Measurements from ENCODE around the gene ANKZF1. TPM values are rescaled to one million over a fixed set of nuclear protein-coding genes. Genes with fewer than 3 reads are reported as not detected.
"Not testable (repeated sequence)": the region's sequence is repeated elsewhere in the genome, so short reads cannot be mapped to it uniquely, and the experiment has no call there.

Gene ANKZF1
- polyA plus RNA-seq, 2 donors = 20.4 to 40.7 TPM

- no peaks in the 10 kb centered on the region for H3K4me1 ChIP-seq (ENCODE audit: control insufficient read depth in 2 of 2, insufficient read depth in 2 of 2, low read length in 1 of 2)
- no peaks in the 10 kb centered on the region for H3K27me3 ChIP-seq (ENCODE audit: control insufficient read depth in 1 of 2, insufficient read depth in 2 of 2, low read length in 2 of 2)
- no peaks in the 10 kb centered on the region for H3K9me3 ChIP-seq (ENCODE audit: control insufficient read depth in 2 of 2, insufficient read depth in 1 of 2, low read depth in 1 of 2, low read length in 1 of 2)
- no peak overlapping the region for H3K4me3 ChIP-seq (ENCODE audit: low read depth in 1 of 2, low read length in 2 of 2)
- 84 to 86% methylated on average over 12 of the region's 12 CpGs for WGBS, 2 donors
- H3K27ac ChIP-seq (ENCODE audit: low read depth in 2 of 2, low read length in 1 of 2) = no peak overlapping the region
- H3K36me3 ChIP-seq (ENCODE audit: control insufficient read depth in 2 of 2, insufficient read depth in 2 of 2, low read length in 1 of 2) = no peaks in the 10 kb centered on the region
Observed at GRCh38 chr2:219199470-219200211, 30.0 kb upstream of the ANKZF1 start.

GRCh38 chr2:219200502-219201326 is 28.9 kb upstream of the ANKZF1 start:
- not testable (repeated sequence) for H3K27ac ChIP-seq (ENCODE audit: low read depth in 2 of 2, low read length in 1 of 2); H3K4me1 ChIP-seq (ENCODE audit: control insufficient read depth in 2 of 2, insufficient read depth in 2 of 2, low read length in 1 of 2); H3K4me3 ChIP-seq (ENCODE audit: low read depth in 1 of 2, low read length in 2 of 2); H3K9me3 ChIP-seq (ENCODE audit: control insufficient read depth in 2 of 2, insufficient read depth in 1 of 2, low read depth in 1 of 2, low read length in 1 of 2); H3K36me3 ChIP-seq (ENCODE audit: control insufficient read depth in 2 of 2, insufficient read depth in 2 of 2, low read length in 1 of 2); H3K27me3 ChIP-seq (ENCODE audit: control insufficient read depth in 1 of 2, insufficient read depth in 2 of 2, low read length in 2 of 2)
- WGBS, 2 donors = 77 to 81% methylated on average over 24 to 25 of the region's 26 CpGs

GRCh38 chr2:219201331-219201730 is 28.3 kb upstream of the ANKZF1 start:
- H3K4me3 ChIP-seq (ENCODE audit: low read depth in 1 of 2, low read length in 2 of 2); H3K27ac ChIP-seq (ENCODE audit: low read depth in 2 of 2, low read length in 1 of 2); H3K27me3 ChIP-seq (ENCODE audit: control insufficient read depth in 1 of 2, insufficient read depth in 2 of 2, low read length in 2 of 2); H3K36me3 ChIP-seq (ENCODE audit: control insufficient read depth in 2 of 2, insufficient read depth in 2 of 2, low read length in 1 of 2); H3K4me1 ChIP-seq (ENCODE audit: control insufficient read depth in 2 of 2, insufficient read depth in 2 of 2, low read length in 1 of 2); H3K9me3 ChIP-seq (ENCODE audit: control insufficient read depth in 2 of 2, insufficient read depth in 1 of 2, low read depth in 1 of 2, low read length in 1 of 2): not testable (repeated sequence)
- WGBS, 2 donors = 86 to 89% methylated on average over 14 to 21 of the region's 21 CpGs

GRCh38 chr2:219204425-219205164 is 25.0 kb upstream of the ANKZF1 start:
- Histone ChIP-seq H3K27me3 (ENCODE audit: control insufficient read depth in 1 of 2, insufficient read depth in 2 of 2, low read length in 2 of 2) (no peaks in the 10 kb centered on the region), H3K4me1 (ENCODE audit: control insufficient read depth in 2 of 2, insufficient read depth in 2 of 2, low read length in 1 of 2) (peaks cover 0 to 13% of the 10 kb centered on the region in 2 donors), H3K9me3 (ENCODE audit: control insufficient read depth in 2 of 2, insufficient read depth in 1 of 2, low read depth in 1 of 2, low read length in 1 of 2) (no peaks in the 10 kb centered on the region), H3K4me3 (ENCODE audit: low read depth in 1 of 2, low read length in 2 of 2) (no peak overlapping the region), H3K27ac (ENCODE audit: low read depth in 2 of 2, low read length in 1 of 2) (no peak overlapping the region), H3K36me3 (ENCODE audit: control insufficient read depth in 2 of 2, insufficient read depth in 2 of 2, low read length in 1 of 2) (peaks cover 0 to 13% of the 10 kb centered on the region in 2 donors)
- WGBS, 2 donors = 92 to 93% methylated on average over 7 of the region's 7 CpGs

- WGBS, 2 donors = 85 to 86% methylated on average over 5 of the region's 5 CpGs
- Histone ChIP-seq H3K4me1 (ENCODE audit: control insufficient read depth in 2 of 2, insufficient read depth in 2 of 2, low read length in 1 of 2) (peaks cover 0 to 13% of the 10 kb centered on the region in 2 donors), H3K9me3 (ENCODE audit: control insufficient read depth in 2 of 2, insufficient read depth in 1 of 2, low read depth in 1 of 2, low read length in 1 of 2) (no peaks in the 10 kb centered on the region), H3K36me3 (ENCODE audit: control insufficient read depth in 2 of 2, insufficient read depth in 2 of 2, low read length in 1 of 2) (peaks cover 0 to 17% of the 10 kb centered on the region in 2 donors), H3K27ac (ENCODE audit: low read depth in 2 of 2, low read length in 1 of 2) (no peak overlapping the region), H3K27me3 (ENCODE audit: control insufficient read depth in 1 of 2, insufficient read depth in 2 of 2, low read length in 2 of 2) (no peaks in the 10 kb centered on the region), H3K4me3 (ENCODE audit: low read depth in 1 of 2, low read length in 2 of 2) (no peak overlapping the region)
Observed at GRCh38 chr2:219205165-219205538, 24.5 kb upstream of the ANKZF1 start.

- peak overlapping the region; percentile 71 to 75 for H3K4me3 ChIP-seq (ENCODE audit: low read depth in 1 of 2, low read length in 2 of 2)
- H3K36me3 ChIP-seq (ENCODE audit: control insufficient read depth in 2 of 2, insufficient read depth in 2 of 2, low read length in 1 of 2) = peaks cover 4 to 25% of the 10 kb centered on the region in 2 donors
- 15 to 16% methylated on average over 7 of the region's 7 CpGs for WGBS, 2 donors
- no peaks in the 10 kb centered on the region for H3K9me3 ChIP-seq (ENCODE audit: control insufficient read depth in 2 of 2, insufficient read depth in 1 of 2, low read depth in 1 of 2, low read length in 1 of 2)
- H3K27ac ChIP-seq (ENCODE audit: low read depth in 2 of 2, low read length in 1 of 2) = peak overlapping the region; percentile 98
- H3K27me3 ChIP-seq (ENCODE audit: control insufficient read depth in 1 of 2, insufficient read depth in 2 of 2, low read length in 2 of 2) = no peaks in the 10 kb centered on the region
- H3K4me1 ChIP-seq (ENCODE audit: control insufficient read depth in 2 of 2, insufficient read depth in 2 of 2, low read length in 1 of 2) = peaks cover 0 to 13% of the 10 kb centered on the region in 2 donors
Observed at GRCh38 chr2:219205981-219206327, 23.7 kb upstream of the ANKZF1 start.

GRCh38 chr2:219206328-219207133 is 23.1 kb upstream of the ANKZF1 start, which contains the start of gene ZFAND2B:
Gene ZFAND2B, plus strand, starts transcription at chr2:219206782. Its CDS starts 206 bp downstream, at chr2:219206988.
- H3K9me3 ChIP-seq (ENCODE audit: control insufficient read depth in 2 of 2, insufficient read depth in 1 of 2, low read depth in 1 of 2, low read length in 1 of 2) = no peaks in the 10 kb centered on the region
- peak within 1 kb of the TSS; percentile 71 to 75 for H3K4me3 ChIP-seq (ENCODE audit: low read depth in 1 of 2, low read length in 2 of 2)
- peaks cover 5 to 27% of the 10 kb centered on the region in 2 donors for H3K36me3 ChIP-seq (ENCODE audit: control insufficient read depth in 2 of 2, insufficient read depth in 2 of 2, low read length in 1 of 2)
- H3K27me3 ChIP-seq (ENCODE audit: control insufficient read depth in 1 of 2, insufficient read depth in 2 of 2, low read length in 2 of 2) = no peaks in the 10 kb centered on the region
- WGBS, 2 donors = 0 to 1% methylated on average over 47 to 76 of the region's 76 CpGs
- peaks cover 0 to 13% of the 10 kb centered on the region in 2 donors for H3K4me1 ChIP-seq (ENCODE audit: control insufficient read depth in 2 of 2, insufficient read depth in 2 of 2, low read length in 1 of 2)
- H3K27ac ChIP-seq (ENCODE audit: low read depth in 2 of 2, low read length in 1 of 2) = peak within 1 kb of the TSS; percentile 98

GRCh38 chr2:219207134-219207883 is 22.3 kb upstream of the ANKZF1 start:
- Histone ChIP-seq H3K36me3 (ENCODE audit: control insufficient read depth in 2 of 2, insufficient read depth in 2 of 2, low read length in 1 of 2) (peaks cover 5 to 29% of the 10 kb centered on the region in 2 donors), H3K27ac (ENCODE audit: low read depth in 2 of 2, low read length in 1 of 2) (peak overlapping the region; percentile 98), H3K27me3 (ENCODE audit: control insufficient read depth in 1 of 2, insufficient read depth in 2 of 2, low read length in 2 of 2) (no peaks in the 10 kb centered on the region), H3K9me3 (ENCODE audit: control insufficient read depth in 2 of 2, insufficient read depth in 1 of 2, low read depth in 1 of 2, low read length in 1 of 2) (no peaks in the 10 kb centered on the region), H3K4me3 (ENCODE audit: low read depth in 1 of 2, low read length in 2 of 2) (peak overlapping the region; percentile 71 to 75), H3K4me1 (ENCODE audit: control insufficient read depth in 2 of 2, insufficient read depth in 2 of 2, low read length in 1 of 2) (peaks cover 0 to 13% of the 10 kb centered on the region in 2 donors)
- WGBS, 2 donors = 10 to 15% methylated on average over 21 to 22 of the region's 22 CpGs
